ENCODE results near the gene GSG1L. TPM values are rescaled to one million over a fixed set of nuclear protein-coding genes. Genes with fewer than 3 reads are reported as not detected.

GSG1L gene
- total RNA-seq, 1 donor from 2014 or later: not detected

DNA sequence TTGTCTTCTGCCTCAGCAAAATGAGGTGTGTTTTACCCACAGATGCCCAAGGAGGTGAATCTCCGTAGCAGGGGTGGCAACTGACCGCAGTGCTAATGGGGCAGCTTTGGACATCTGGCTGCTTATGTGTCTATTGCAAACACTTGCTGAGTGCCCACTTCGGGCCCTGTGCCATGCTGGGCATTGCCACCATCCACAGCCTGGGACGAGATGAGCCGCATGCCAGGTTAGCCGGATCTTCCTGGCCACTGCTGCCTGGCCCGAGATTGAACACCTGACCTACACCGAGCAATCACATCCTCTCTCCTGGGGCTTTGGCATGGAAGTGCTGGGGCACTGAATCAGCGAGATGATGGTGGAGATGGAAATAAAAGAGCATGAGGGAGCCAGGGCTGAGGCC lies 238.7 kb downstream of the GSG1L start:
- DNase-seq: no peak
- H3K4me3 Mint-ChIP-seq: no peak overlapping the region
- no peaks in the 10 kb centered on the region for H3K36me3 Mint-ChIP-seq (ENCODE audit: low read depth)
- no peaks in the 10 kb centered on the region for H3K27me3 Mint-ChIP-seq
- H3K27ac Mint-ChIP-seq: no peak overlapping the region
- no peaks in the 10 kb centered on the region for H3K4me1 Mint-ChIP-seq
- H3K9me3 Mint-ChIP-seq: no peaks in the 10 kb centered on the region
- intact Hi-C loops (cut with micrococcal nuclease): no loop called here

DNA sequence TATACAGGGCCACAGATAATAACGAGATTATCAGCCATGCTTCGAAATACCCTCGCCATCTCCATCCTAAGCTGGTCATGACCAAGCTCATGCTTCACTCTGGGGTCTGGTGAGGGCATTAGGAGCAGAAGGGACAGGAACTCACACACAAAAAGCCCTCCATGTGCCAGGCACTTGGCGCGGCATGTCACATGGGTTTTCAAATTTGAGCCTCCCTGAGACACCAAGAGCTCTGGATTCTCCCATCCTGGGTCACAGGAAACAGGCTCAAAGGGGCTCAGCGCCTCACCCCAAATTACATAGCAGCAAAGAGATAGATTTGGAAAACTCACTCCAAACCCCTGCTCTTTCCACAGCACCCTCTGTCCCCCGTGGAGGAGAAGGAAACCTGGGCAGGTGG lies 239.5 kb downstream of the GSG1L start:
- Mint-ChIP-seq H3K27me3 (no peaks in the 10 kb centered on the region), H3K9me3 (no peaks in the 10 kb centered on the region), H3K27ac (no peak overlapping the region), H3K36me3 (ENCODE audit: low read depth) (no peaks in the 10 kb centered on the region), H3K4me3 (no peak overlapping the region), H3K4me1 (no peaks in the 10 kb centered on the region)
- DNase-seq: no peak
- intact Hi-C loops (cut with micrococcal nuclease): no loop called here

DNA sequence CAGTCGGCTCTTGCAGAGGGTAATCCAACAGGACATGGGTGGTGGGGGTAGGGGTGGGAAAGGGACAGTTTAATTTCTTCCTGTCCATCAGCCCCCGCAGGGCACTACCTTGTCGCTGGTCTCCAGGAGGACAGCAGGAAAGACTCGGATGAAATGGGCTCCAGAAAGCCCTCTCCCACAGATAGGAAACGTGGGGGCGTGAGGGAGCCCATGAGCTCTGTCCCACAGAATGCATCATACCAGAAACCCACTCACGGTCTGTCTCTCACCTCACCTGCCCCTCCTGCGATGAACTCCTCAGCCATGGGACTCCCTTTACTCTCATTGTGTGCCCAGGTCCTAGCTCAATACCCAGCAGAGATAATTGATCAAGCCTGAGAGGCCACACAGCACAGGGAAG lies 240.1 kb downstream of the GSG1L start:
- H3K9me3 Mint-ChIP-seq: no peaks in the 10 kb centered on the region
- H3K27ac Mint-ChIP-seq: no peak overlapping the region
- H3K4me3 Mint-ChIP-seq: no peak overlapping the region
- no peaks in the 10 kb centered on the region for H3K36me3 Mint-ChIP-seq (ENCODE audit: low read depth)
- H3K27me3 Mint-ChIP-seq: no peaks in the 10 kb centered on the region
- intact Hi-C loops (cut with micrococcal nuclease): no loop called here
- no peaks in the 10 kb centered on the region for H3K4me1 Mint-ChIP-seq
- no peak for DNase-seq

DNA sequence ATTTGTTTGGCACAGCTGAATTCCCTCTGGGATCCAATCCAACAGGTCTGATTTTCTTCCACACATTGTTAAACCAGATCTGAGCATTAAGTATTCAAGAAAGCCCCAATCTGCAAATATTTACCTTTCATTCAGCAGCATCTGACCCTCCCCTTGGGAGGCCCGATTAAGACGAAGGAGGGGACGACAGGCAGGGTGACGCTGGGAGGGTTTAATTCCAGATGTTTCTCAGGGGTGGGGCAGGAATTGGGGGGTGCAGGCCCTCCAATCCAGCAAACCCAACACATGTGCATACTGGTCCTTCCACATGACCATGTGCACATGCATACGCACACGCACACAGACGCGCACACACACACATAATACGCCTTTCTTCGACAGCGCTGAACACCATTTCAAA lies 240.5 kb downstream of the GSG1L start:
- Mint-ChIP-seq H3K27ac (no peak overlapping the region), H3K27me3 (no peaks in the 10 kb centered on the region), H3K36me3 (ENCODE audit: low read depth) (no peaks in the 10 kb centered on the region), H3K4me1 (no peaks in the 10 kb centered on the region), H3K4me3 (no peak overlapping the region), H3K9me3 (no peaks in the 10 kb centered on the region)
- intact Hi-C loops (cut with micrococcal nuclease): no loop called here
- DNase-seq: no peak

DNA sequence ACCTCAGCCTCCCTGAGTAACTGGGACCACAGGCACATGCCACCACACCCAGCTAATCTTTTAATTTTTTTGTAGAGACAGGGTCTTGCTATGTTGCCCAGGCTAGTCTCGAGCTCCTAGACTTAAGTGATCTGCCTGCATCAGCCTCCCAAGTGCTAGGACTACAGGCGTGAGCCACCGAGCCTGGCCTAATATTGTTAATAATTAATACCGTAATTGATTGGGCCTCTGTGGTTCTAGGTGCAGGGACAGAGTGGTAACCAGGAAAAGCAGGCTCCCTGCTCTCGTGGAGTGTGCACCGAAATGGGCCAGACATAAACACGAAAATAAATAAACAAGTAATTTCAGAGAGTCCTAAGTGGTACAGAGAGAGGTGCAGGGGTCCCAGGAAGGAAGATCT lies 241.0 kb downstream of the GSG1L start:
- Mint-ChIP-seq H3K4me3 (no peak overlapping the region), H3K27ac (no peak overlapping the region), H3K27me3 (no peaks in the 10 kb centered on the region), H3K9me3 (no peaks in the 10 kb centered on the region), H3K36me3 (ENCODE audit: low read depth) (no peaks in the 10 kb centered on the region), H3K4me1 (no peaks in the 10 kb centered on the region)
- DNase-seq: no peak
- intact Hi-C loops (cut with micrococcal nuclease): no loop called here

DNA sequence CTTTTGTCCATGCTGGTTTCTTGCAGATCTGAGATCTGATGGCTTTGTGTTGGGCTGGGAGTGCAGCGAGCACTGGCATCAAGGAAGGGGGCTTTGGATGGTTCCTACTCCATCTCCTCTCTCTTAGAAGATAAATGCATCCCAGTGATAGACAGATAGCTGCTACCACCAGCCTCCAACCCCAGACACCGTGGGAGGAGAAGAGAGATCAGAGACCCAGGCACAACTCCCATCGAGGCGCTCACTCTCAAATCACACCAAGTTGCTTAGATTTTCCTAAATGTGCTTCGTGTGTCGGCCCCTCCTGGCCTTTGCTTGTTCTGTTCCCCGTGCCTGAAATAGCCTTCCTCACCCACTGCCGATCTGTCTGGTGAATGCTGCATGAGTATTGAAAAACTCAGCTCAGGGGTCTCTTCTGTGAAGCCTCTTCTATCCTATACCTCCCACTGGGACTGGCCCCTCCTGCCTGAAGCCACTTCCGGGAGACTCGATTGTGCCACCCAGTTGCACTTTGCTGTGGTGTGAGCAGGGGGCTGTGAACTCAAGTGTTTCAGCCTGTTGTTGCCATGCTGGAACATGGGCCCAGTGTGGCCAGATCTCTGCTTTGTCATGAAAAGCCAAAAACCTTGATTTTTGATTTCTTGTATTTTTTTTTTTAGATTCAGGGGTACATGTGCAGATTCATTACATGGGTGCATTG lies 242.7 kb downstream of the GSG1L start:
- Mint-ChIP-seq H3K27me3 (no peaks in the 10 kb centered on the region), H3K36me3 (ENCODE audit: low read depth) (no peaks in the 10 kb centered on the region), H3K27ac (no peak overlapping the region), H3K4me1 (no peaks in the 10 kb centered on the region), H3K9me3 (no peaks in the 10 kb centered on the region), H3K4me3 (no peak overlapping the region)
- intact Hi-C loops (cut with micrococcal nuclease): no loop called here
- no peak for DNase-seq

DNA sequence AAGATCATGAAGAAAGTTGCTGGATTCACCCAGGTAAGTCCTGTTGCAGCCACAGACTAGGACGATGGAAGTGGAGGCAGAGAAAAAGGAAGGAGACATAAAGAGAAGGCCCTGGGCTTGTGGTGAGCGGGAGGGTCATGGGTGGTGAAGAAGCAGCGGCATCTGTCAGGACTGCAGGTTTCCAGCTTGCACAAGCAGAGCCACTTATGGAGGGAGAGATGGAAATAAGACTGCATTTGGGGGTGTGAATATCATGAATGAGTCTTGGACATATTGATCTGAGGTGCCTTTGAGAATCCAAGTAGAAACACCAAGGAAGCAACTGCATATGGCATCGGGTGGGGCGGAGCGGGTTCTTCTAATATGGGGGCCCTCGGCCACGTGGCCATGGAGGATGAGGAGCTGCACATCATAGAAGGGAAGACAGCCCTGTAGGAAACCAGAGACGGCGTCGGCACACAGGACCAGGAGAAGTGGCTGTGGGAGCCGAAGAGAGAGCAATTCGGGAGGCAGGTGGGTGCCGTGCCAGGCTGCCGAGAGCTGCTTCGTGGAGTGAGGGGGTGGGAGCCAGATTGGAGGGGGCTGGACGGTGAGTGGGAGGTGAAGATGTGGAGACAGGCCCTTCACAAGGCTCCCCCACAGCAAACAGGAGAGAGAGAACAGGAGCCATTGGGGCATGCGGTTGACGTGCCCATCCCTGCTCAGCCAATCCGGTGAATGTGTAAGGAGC lies 243.5 kb downstream of the GSG1L start:
- Mint-ChIP-seq H3K9me3 (no peaks in the 10 kb centered on the region), H3K36me3 (ENCODE audit: low read depth) (no peaks in the 10 kb centered on the region), H3K27me3 (no peaks in the 10 kb centered on the region), H3K27ac (no peak overlapping the region), H3K4me1 (no peaks in the 10 kb centered on the region), H3K4me3 (no peak overlapping the region)
- intact Hi-C loops (cut with micrococcal nuclease): no loop called here
- no peak for DNase-seq

DNA sequence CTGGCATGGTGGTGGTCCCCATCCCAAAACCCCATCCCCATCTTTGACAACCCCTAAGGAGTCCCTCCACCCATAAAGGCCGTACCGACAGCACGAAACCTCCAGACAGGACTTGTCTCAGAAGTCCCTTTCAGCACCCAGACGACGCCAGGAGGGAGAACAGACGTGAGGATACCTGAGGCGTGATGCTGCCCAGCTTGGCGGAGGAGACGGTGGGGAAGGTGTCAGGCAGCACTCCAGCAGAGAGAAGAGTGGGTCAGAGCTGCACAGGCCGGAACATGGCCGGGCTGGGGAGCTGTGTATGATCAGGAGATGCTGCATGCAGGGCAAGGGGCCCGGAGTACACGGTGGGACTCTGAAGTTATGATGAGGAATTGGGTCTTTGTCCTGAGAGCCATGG lies 244.2 kb downstream of the GSG1L start:
- no peak overlapping the region for H3K4me3 Mint-ChIP-seq
- no peaks in the 10 kb centered on the region for H3K36me3 Mint-ChIP-seq (ENCODE audit: low read depth)
- no peak for DNase-seq
- H3K9me3 Mint-ChIP-seq: no peaks in the 10 kb centered on the region
- H3K27me3 Mint-ChIP-seq: no peaks in the 10 kb centered on the region
- H3K27ac Mint-ChIP-seq: no peak overlapping the region
- intact Hi-C loops (cut with micrococcal nuclease): no loop called here
- no peaks in the 10 kb centered on the region for H3K4me1 Mint-ChIP-seq

DNA sequence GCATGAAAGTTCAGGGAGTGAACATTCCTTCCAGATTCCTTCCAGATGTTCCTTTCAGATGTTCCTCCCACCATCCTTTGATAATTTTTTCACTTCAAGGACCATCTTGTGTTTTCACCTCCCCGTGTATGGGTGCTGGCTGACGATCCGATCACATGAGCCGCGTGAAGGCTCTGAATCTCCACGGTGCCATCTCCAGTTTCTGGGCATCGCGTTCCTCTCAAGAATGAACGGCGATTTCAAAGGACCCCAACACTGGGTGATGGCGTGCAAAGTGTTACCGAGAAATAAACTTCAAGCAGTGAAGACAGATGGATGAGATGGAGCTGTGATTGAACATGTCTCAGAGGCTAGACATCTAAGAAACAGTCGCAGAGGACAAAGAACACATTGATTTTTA lies 245.3 kb downstream of the GSG1L start:
- H3K9me3 Mint-ChIP-seq: no peaks in the 10 kb centered on the region
- H3K4me1 Mint-ChIP-seq: no peaks in the 10 kb centered on the region
- intact Hi-C loops (cut with micrococcal nuclease): no loop called here
- no peak overlapping the region for H3K27ac Mint-ChIP-seq
- DNase-seq: no peak
- no peaks in the 10 kb centered on the region for H3K27me3 Mint-ChIP-seq
- H3K36me3 Mint-ChIP-seq (ENCODE audit: low read depth): no peaks in the 10 kb centered on the region
- no peak overlapping the region for H3K4me3 Mint-ChIP-seq

DNA sequence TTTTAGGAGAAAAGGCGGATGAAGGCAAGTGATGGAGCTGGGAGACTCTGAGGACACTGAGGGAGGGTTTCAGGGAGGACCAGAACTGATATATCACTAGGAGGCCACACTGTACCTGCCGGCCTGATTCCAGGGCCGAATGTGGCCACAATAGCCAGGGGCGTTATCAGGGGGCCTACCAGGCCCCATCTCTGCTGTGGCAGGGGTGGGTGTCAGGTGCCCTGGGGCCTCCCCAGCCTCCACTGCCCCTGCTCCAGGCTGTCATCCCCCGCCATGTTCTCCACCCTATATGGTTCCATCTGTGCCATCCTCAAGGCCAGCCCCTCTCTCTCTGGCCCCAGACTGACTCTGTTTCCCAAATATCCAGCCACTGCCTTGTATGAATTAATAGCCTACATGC lies 246.5 kb downstream of the GSG1L start:
- Mint-ChIP-seq H3K27me3 (no peaks in the 10 kb centered on the region), H3K4me1 (no peaks in the 10 kb centered on the region), H3K27ac (no peak overlapping the region), H3K9me3 (no peaks in the 10 kb centered on the region), H3K4me3 (no peak overlapping the region), H3K36me3 (ENCODE audit: low read depth) (no peaks in the 10 kb centered on the region)
- intact Hi-C loops (cut with micrococcal nuclease): no loop called here
- no peak for DNase-seq

DNA sequence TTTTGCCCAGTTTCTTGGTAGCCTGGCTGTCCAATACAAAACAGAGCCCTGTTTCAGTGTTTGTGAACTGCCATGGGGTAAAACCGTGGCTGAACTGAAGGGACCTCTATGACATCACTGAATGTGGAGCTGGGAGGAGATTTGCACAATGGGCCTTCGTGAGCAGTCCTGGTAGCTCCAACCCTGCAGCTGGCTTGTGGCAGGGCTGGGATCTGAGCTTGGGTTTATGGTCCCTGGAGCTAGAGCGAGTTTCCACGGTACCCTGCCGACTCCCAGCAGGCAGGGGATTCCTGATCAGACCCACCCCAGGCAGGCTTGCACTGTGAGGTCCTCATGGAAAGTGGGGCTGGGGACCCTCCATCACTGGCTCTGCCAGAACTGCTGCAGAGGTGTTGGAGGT lies 247.0 kb downstream of the GSG1L start:
- no peaks in the 10 kb centered on the region for H3K36me3 Mint-ChIP-seq (ENCODE audit: low read depth)
- H3K4me3 Mint-ChIP-seq: no peak overlapping the region
- no peaks in the 10 kb centered on the region for H3K4me1 Mint-ChIP-seq
- no peak for DNase-seq
- no peaks in the 10 kb centered on the region for H3K9me3 Mint-ChIP-seq
- H3K27ac Mint-ChIP-seq: no peak overlapping the region
- intact Hi-C loops (cut with micrococcal nuclease): no loop called here
- no peaks in the 10 kb centered on the region for H3K27me3 Mint-ChIP-seq

DNA sequence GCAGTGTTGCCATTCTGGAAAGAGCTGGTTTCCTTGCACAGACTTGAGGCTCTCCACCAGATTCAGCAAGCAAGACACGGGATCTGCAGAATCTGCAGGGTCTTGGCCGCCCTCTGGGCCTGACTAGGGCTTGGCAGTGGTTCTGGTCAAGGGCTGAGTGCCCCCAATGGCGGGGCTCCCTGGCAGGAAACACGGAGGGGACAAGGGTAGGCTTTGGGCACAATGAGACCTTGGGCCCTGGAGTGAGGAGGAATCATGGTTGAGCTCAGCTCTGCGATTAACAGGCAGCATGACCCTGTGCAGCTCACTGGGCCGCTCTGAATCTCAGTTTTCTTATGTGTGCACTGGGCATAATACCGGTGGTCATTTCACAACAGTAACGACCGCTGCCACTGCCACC lies 249.9 kb downstream of the GSG1L start:
- Mint-ChIP-seq H3K36me3 (ENCODE audit: low read depth) (no peaks in the 10 kb centered on the region), H3K27ac (no peak overlapping the region)

DNA sequence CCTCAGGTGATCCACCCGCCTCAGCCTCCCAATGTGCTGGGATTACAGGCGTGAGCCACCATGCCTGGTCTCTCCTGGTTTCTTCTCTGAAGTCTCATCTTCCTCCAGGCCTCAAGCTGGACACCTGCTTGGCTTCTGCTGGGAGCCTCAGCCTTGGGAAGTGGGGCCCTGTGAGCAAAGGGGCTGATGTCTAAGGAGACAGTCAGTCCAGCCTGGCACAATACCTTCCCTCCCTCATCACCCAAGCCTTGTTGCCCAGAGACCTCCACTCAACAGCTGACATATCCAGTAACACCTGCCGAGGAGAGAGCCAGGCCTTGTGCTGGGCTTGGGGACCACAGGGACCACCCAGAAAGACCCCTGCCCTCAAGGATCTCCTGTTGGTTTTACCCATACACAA lies 251.6 kb downstream of the GSG1L start:
- no peaks in the 10 kb centered on the region for H3K9me3 Mint-ChIP-seq
- H3K4me3 Mint-ChIP-seq: no peak overlapping the region
- H3K36me3 Mint-ChIP-seq (ENCODE audit: low read depth): no peaks in the 10 kb centered on the region
- H3K27ac Mint-ChIP-seq: no peak overlapping the region
- H3K4me1 Mint-ChIP-seq: no peaks in the 10 kb centered on the region
- no peaks in the 10 kb centered on the region for H3K27me3 Mint-ChIP-seq
- intact Hi-C loops (cut with micrococcal nuclease): no loop called here
- no peak for DNase-seq

More for the DNA sequence above, 249.9 kb downstream of the GSG1L start:
- Mint-ChIP-seq H3K27me3 (no peaks in the 10 kb centered on the region), H3K9me3 (no peaks in the 10 kb centered on the region), H3K4me3 (no peak overlapping the region), H3K4me1 (no peaks in the 10 kb centered on the region)
- intact Hi-C loops (cut with micrococcal nuclease): no loop called here
- no peak for DNase-seq

DNA sequence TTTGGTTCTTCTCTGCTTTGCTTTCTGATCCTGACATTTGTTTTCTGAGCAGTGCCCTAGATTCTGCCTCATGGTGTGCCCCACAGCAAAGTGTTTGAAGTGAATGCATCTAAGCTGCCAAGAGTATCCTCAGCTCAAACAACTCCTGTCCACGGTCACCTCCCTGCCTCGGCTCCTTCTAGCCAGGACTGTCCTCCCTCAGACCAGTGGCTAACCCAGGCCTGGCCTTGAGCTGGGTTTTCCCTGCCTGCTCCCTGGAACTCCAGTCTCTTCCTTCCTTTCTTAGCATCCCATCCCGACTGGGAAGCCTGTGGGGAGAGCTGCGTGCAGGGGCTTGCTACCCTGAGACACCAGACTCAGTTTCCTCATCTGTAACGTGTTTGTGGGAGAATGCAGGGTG lies 256.5 kb downstream of the GSG1L start:
- H3K4me1 Mint-ChIP-seq: peaks cover 2% of the 10 kb centered on the region
- H3K27ac Mint-ChIP-seq: no peak overlapping the region
- H3K4me3 Mint-ChIP-seq: no peak overlapping the region
- intact Hi-C loops (cut with micrococcal nuclease): no loop called here
- peaks cover 4% of the 10 kb centered on the region for H3K27me3 Mint-ChIP-seq
- no peaks in the 10 kb centered on the region for H3K36me3 Mint-ChIP-seq (ENCODE audit: low read depth)
- H3K9me3 Mint-ChIP-seq: no peaks in the 10 kb centered on the region
- no peak for DNase-seq

DNA sequence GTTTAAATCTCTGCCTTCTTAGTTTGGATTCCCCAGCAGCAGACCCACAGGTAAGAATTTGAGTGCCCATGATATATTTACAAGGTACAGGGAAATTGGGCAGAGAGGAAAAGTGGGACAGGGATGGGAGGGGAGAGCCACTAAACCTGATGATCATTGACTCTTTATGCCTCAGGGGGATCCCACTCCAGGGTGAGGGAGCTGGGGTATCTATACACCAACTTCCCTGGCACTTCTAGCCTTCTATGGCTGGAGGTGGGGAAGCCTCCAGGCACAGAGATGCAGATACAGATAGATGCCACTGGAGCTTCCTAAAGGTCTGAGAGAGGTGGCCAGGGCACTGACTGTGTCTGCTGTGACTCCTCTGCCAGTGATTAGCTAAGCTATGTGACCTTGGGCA lies 257.1 kb downstream of the GSG1L start:
- peaks cover 2% of the 10 kb centered on the region for H3K4me1 Mint-ChIP-seq
- no peak overlapping the region for H3K27ac Mint-ChIP-seq

More for the DNA sequence above, 257.1 kb downstream of the GSG1L start:
- peaks cover 4% of the 10 kb centered on the region for H3K27me3 Mint-ChIP-seq
- DNase-seq: no peak
- no peaks in the 10 kb centered on the region for H3K9me3 Mint-ChIP-seq
- intact Hi-C loops (cut with micrococcal nuclease): no loop called here
- H3K36me3 Mint-ChIP-seq (ENCODE audit: low read depth): no peaks in the 10 kb centered on the region
- H3K4me3 Mint-ChIP-seq: no peak overlapping the region
